ENCODE results near the gene CAMK4. TPM values are rescaled to one million over a fixed set of nuclear protein-coding genes. Genes with fewer than 3 reads are reported as not detected.

Gene CAMK4
- polyA plus RNA-seq, 2 donors, result 0.39 to 0.53 TPM

GRCh38 chr5:111472096-111472495 lies 247.9 kb downstream of the CAMK4 start:
- no peaks in the 10 kb centered on the region for H3K4me1 ChIP-seq (ENCODE audit: control insufficient read depth in 2 of 2, insufficient read depth in 2 of 2, low read length in 1 of 2)
- 92 to 94% methylated on average over 3 of the region's 3 CpGs for WGBS, 2 donors

GRCh38 chr5:111472579-111472978 lies 248.4 kb downstream of the CAMK4 start:
- H3K9me3 ChIP-seq (ENCODE audit: control insufficient read depth in 2 of 2, insufficient read depth in 1 of 2, low read depth in 1 of 2, low read length in 1 of 2), result no peaks in the 10 kb centered on the region
- no peak overlapping the region for H3K4me3 ChIP-seq (ENCODE audit: low read depth in 1 of 2, low read length in 2 of 2)
- H3K27me3 ChIP-seq (ENCODE audit: control insufficient read depth in 1 of 2, insufficient read depth in 2 of 2, low read length in 2 of 2), result no peaks in the 10 kb centered on the region
- H3K4me1 ChIP-seq (ENCODE audit: control insufficient read depth in 2 of 2, insufficient read depth in 2 of 2, low read length in 1 of 2), result no peaks in the 10 kb centered on the region
- H3K27ac ChIP-seq (ENCODE audit: low read depth in 2 of 2, low read length in 1 of 2), result no peak overlapping the region
- WGBS, 2 donors, result 64 to 71% methylated on average over 3 of the region's 3 CpGs
- H3K36me3 ChIP-seq (ENCODE audit: control insufficient read depth in 2 of 2, insufficient read depth in 2 of 2, low read length in 1 of 2), result no peaks in the 10 kb centered on the region

More at GRCh38 chr5:111472096-111472495, 247.9 kb downstream of the CAMK4 start:
- no peaks in the 10 kb centered on the region for H3K36me3 ChIP-seq (ENCODE audit: control insufficient read depth in 2 of 2, insufficient read depth in 2 of 2, low read length in 1 of 2)
- no peak overlapping the region for H3K4me3 ChIP-seq (ENCODE audit: low read depth in 1 of 2, low read length in 2 of 2)
- no peak overlapping the region for H3K27ac ChIP-seq (ENCODE audit: low read depth in 2 of 2, low read length in 1 of 2)
- no peaks in the 10 kb centered on the region for H3K27me3 ChIP-seq (ENCODE audit: control insufficient read depth in 1 of 2, insufficient read depth in 2 of 2, low read length in 2 of 2)
- no peaks in the 10 kb centered on the region for H3K9me3 ChIP-seq (ENCODE audit: control insufficient read depth in 2 of 2, insufficient read depth in 1 of 2, low read depth in 1 of 2, low read length in 1 of 2)

GRCh38 chr5:111478266-111478665 lies 254.1 kb downstream of the CAMK4 start:
- Histone ChIP-seq H3K4me1 (ENCODE audit: control insufficient read depth in 2 of 2, insufficient read depth in 2 of 2, low read length in 1 of 2) (no peaks in the 10 kb centered on the region), H3K9me3 (ENCODE audit: control insufficient read depth in 2 of 2, insufficient read depth in 1 of 2, low read depth in 1 of 2, low read length in 1 of 2) (no peaks in the 10 kb centered on the region), H3K36me3 (ENCODE audit: control insufficient read depth in 2 of 2, insufficient read depth in 2 of 2, low read length in 1 of 2) (no peaks in the 10 kb centered on the region), H3K27ac (ENCODE audit: low read depth in 2 of 2, low read length in 1 of 2) (no peak overlapping the region), H3K4me3 (ENCODE audit: low read depth in 1 of 2, low read length in 2 of 2) (no peak overlapping the region), H3K27me3 (ENCODE audit: control insufficient read depth in 1 of 2, insufficient read depth in 2 of 2, low read length in 2 of 2) (no peaks in the 10 kb centered on the region)
- 88 to 93% methylated on average over 1 of the region's 1 CpG for WGBS, 2 donors

GRCh38 chr5:111478898-111479297 lies 254.7 kb downstream of the CAMK4 start:
- H3K9me3 ChIP-seq (ENCODE audit: control insufficient read depth in 2 of 2, insufficient read depth in 1 of 2, low read depth in 1 of 2, low read length in 1 of 2), result no peaks in the 10 kb centered on the region
- H3K27me3 ChIP-seq (ENCODE audit: control insufficient read depth in 1 of 2, insufficient read depth in 2 of 2, low read length in 2 of 2), result no peaks in the 10 kb centered on the region
- no peaks in the 10 kb centered on the region for H3K36me3 ChIP-seq (ENCODE audit: control insufficient read depth in 2 of 2, insufficient read depth in 2 of 2, low read length in 1 of 2)
- no peak overlapping the region for H3K4me3 ChIP-seq (ENCODE audit: low read depth in 1 of 2, low read length in 2 of 2)
- no peaks in the 10 kb centered on the region for H3K4me1 ChIP-seq (ENCODE audit: control insufficient read depth in 2 of 2, insufficient read depth in 2 of 2, low read length in 1 of 2)
- WGBS, 2 donors, result 96% methylated on average over 2 of the region's 2 CpGs
- no peak overlapping the region for H3K27ac ChIP-seq (ENCODE audit: low read depth in 2 of 2, low read length in 1 of 2)

GRCh38 chr5:111480346-111480745 lies 256.2 kb downstream of the CAMK4 start:
- Histone ChIP-seq H3K9me3 (ENCODE audit: control insufficient read depth in 2 of 2, insufficient read depth in 1 of 2, low read depth in 1 of 2, low read length in 1 of 2) (no peaks in the 10 kb centered on the region), H3K27me3 (ENCODE audit: control insufficient read depth in 1 of 2, insufficient read depth in 2 of 2, low read length in 2 of 2) (no peaks in the 10 kb centered on the region), H3K27ac (ENCODE audit: low read depth in 2 of 2, low read length in 1 of 2) (no peak overlapping the region), H3K4me1 (ENCODE audit: control insufficient read depth in 2 of 2, insufficient read depth in 2 of 2, low read length in 1 of 2) (no peaks in the 10 kb centered on the region), H3K4me3 (ENCODE audit: low read depth in 1 of 2, low read length in 2 of 2) (no peak overlapping the region), H3K36me3 (ENCODE audit: control insufficient read depth in 2 of 2, insufficient read depth in 2 of 2, low read length in 1 of 2) (no peaks in the 10 kb centered on the region)
- WGBS, 2 donors, result 57 to 67% methylated on average over 4 of the region's 4 CpGs

GRCh38 chr5:111486055-111486454 lies 261.9 kb downstream of the CAMK4 start:
- Histone ChIP-seq H3K9me3 (ENCODE audit: control insufficient read depth in 2 of 2, insufficient read depth in 1 of 2, low read depth in 1 of 2, low read length in 1 of 2) (no peaks in the 10 kb centered on the region), H3K27me3 (ENCODE audit: control insufficient read depth in 1 of 2, insufficient read depth in 2 of 2, low read length in 2 of 2) (no peaks in the 10 kb centered on the region), H3K4me1 (ENCODE audit: control insufficient read depth in 2 of 2, insufficient read depth in 2 of 2, low read length in 1 of 2) (no peaks in the 10 kb centered on the region), H3K4me3 (ENCODE audit: low read depth in 1 of 2, low read length in 2 of 2) (no peak overlapping the region), H3K27ac (ENCODE audit: low read depth in 2 of 2, low read length in 1 of 2) (no peak overlapping the region), H3K36me3 (ENCODE audit: control insufficient read depth in 2 of 2, insufficient read depth in 2 of 2, low read length in 1 of 2) (no peaks in the 10 kb centered on the region)
- 46 to 50% methylated on average over 2 of the region's 2 CpGs for WGBS, 2 donors

GRCh38 chr5:111486926-111487325 lies 262.7 kb downstream of the CAMK4 start:
- Histone ChIP-seq H3K27ac (ENCODE audit: low read depth in 2 of 2, low read length in 1 of 2) (no peak overlapping the region), H3K36me3 (ENCODE audit: control insufficient read depth in 2 of 2, insufficient read depth in 2 of 2, low read length in 1 of 2) (no peaks in the 10 kb centered on the region), H3K4me3 (ENCODE audit: low read depth in 1 of 2, low read length in 2 of 2) (no peak overlapping the region), H3K4me1 (ENCODE audit: control insufficient read depth in 2 of 2, insufficient read depth in 2 of 2, low read length in 1 of 2) (no peaks in the 10 kb centered on the region), H3K9me3 (ENCODE audit: control insufficient read depth in 2 of 2, insufficient read depth in 1 of 2, low read depth in 1 of 2, low read length in 1 of 2) (no peaks in the 10 kb centered on the region), H3K27me3 (ENCODE audit: control insufficient read depth in 1 of 2, insufficient read depth in 2 of 2, low read length in 2 of 2) (no peaks in the 10 kb centered on the region)

- Histone ChIP-seq H3K9me3 (ENCODE audit: control insufficient read depth in 2 of 2, insufficient read depth in 1 of 2, low read depth in 1 of 2, low read length in 1 of 2) (no peaks in the 10 kb centered on the region), H3K4me3 (ENCODE audit: low read depth in 1 of 2, low read length in 2 of 2) (no peak overlapping the region), H3K36me3 (ENCODE audit: control insufficient read depth in 2 of 2, insufficient read depth in 2 of 2, low read length in 1 of 2) (no peaks in the 10 kb centered on the region), H3K27ac (ENCODE audit: low read depth in 2 of 2, low read length in 1 of 2) (no peak overlapping the region), H3K27me3 (ENCODE audit: control insufficient read depth in 1 of 2, insufficient read depth in 2 of 2, low read length in 2 of 2) (no peaks in the 10 kb centered on the region), H3K4me1 (ENCODE audit: control insufficient read depth in 2 of 2, insufficient read depth in 2 of 2, low read length in 1 of 2) (no peaks in the 10 kb centered on the region)
Observed at GRCh38 chr5:111488353-111488752, 264.2 kb downstream of the CAMK4 start.

- H3K36me3 ChIP-seq (ENCODE audit: control insufficient read depth in 2 of 2, insufficient read depth in 2 of 2, low read length in 1 of 2), result no peaks in the 10 kb centered on the region
- no peaks in the 10 kb centered on the region for H3K4me1 ChIP-seq (ENCODE audit: control insufficient read depth in 2 of 2, insufficient read depth in 2 of 2, low read length in 1 of 2)
- WGBS, 2 donors, result 54 to 68% methylated on average over 2 of the region's 2 CpGs
- no peak overlapping the region for H3K4me3 ChIP-seq (ENCODE audit: low read depth in 1 of 2, low read length in 2 of 2)
- no peaks in the 10 kb centered on the region for H3K9me3 ChIP-seq (ENCODE audit: control insufficient read depth in 2 of 2, insufficient read depth in 1 of 2, low read depth in 1 of 2, low read length in 1 of 2)
- no peak overlapping the region for H3K27ac ChIP-seq (ENCODE audit: low read depth in 2 of 2, low read length in 1 of 2)
- no peaks in the 10 kb centered on the region for H3K27me3 ChIP-seq (ENCODE audit: control insufficient read depth in 1 of 2, insufficient read depth in 2 of 2, low read length in 2 of 2)
Observed at GRCh38 chr5:111493031-111493430, 268.8 kb downstream of the CAMK4 start.

GRCh38 chr5:111494355-111494999 lies 270.3 kb downstream of the CAMK4 start:
- H3K4me3 ChIP-seq (ENCODE audit: low read depth in 1 of 2, low read length in 2 of 2), result no peak overlapping the region
- H3K27ac ChIP-seq (ENCODE audit: low read depth in 2 of 2, low read length in 1 of 2), result no peak overlapping the region
- no peaks in the 10 kb centered on the region for H3K36me3 ChIP-seq (ENCODE audit: control insufficient read depth in 2 of 2, insufficient read depth in 2 of 2, low read length in 1 of 2)
- H3K27me3 ChIP-seq (ENCODE audit: control insufficient read depth in 1 of 2, insufficient read depth in 2 of 2, low read length in 2 of 2), result no peaks in the 10 kb centered on the region
- WGBS, 2 donors, result 51 to 76% methylated on average over 2 of the region's 2 CpGs
- no peaks in the 10 kb centered on the region for H3K4me1 ChIP-seq (ENCODE audit: control insufficient read depth in 2 of 2, insufficient read depth in 2 of 2, low read length in 1 of 2)
- no peaks in the 10 kb centered on the region for H3K9me3 ChIP-seq (ENCODE audit: control insufficient read depth in 2 of 2, insufficient read depth in 1 of 2, low read depth in 1 of 2, low read length in 1 of 2)
